Activated CD4-positive, CD25-positive, alpha-beta regulatory T cell treated with anti-CD3 and anti-CD28 coated beads, Interleukin-2, amount 50 U/mL, for 72 hours (primary cell): Measurements from ENCODE around the gene CSNK1E.
A peak's percentile ranks its signal among the peaks of the same experiment; 100 is the strongest.

ENCODE experiments used
- DNase-seq: peaks from one replicate; pipeline ENCODE4 v3.0.0; 2021

Gene CSNK1E

GRCh38 chr22:38272373-38273134, 44.7 kb downstream of the CSNK1E start, which contains the start of gene TMEM184B:
Gene TMEM184B, minus strand, starts transcription at chr22:38273010. Its CDS starts 25,049 bp downstream, at chr22:38247961.
- DNase-seq, result peak; percentile 86

GRCh38 chr22:38271927-38272372, 45.3 kb downstream of the CSNK1E start:
- no peak for DNase-seq

- no peak for DNase-seq
Observed at GRCh38 chr22:38271101-38271500, 46.1 kb downstream of the CSNK1E start.

GRCh38 chr22:38270091-38270992, 46.9 kb downstream of the CSNK1E start:
- DNase-seq, result no peak

- DNase-seq, result no peak
Observed at GRCh38 chr22:38269466-38269865, 47.8 kb downstream of the CSNK1E start.

- no peak for DNase-seq
Observed at GRCh38 chr22:38267086-38267485, 50.1 kb downstream of the CSNK1E start.

- no peak for DNase-seq
Observed at GRCh38 chr22:38266120-38266519, 51.1 kb downstream of the CSNK1E start.

GRCh38 chr22:38264322-38264843, 52.9 kb downstream of the CSNK1E start:
- DNase-seq, result no peak

- DNase-seq, result peak; percentile 50
Observed at GRCh38 chr22:38262051-38262795, 55.0 kb downstream of the CSNK1E start.

- no peak for DNase-seq
Observed at GRCh38 chr22:38260761-38261681, 56.2 kb downstream of the CSNK1E start.

- no peak for DNase-seq
Observed at GRCh38 chr22:38259370-38259769, 57.9 kb downstream of the CSNK1E start.

GRCh38 chr22:38258895-38259294, 58.3 kb downstream of the CSNK1E start:
- DNase-seq, result no peak

- DNase-seq, result no peak
Observed at GRCh38 chr22:38257650-38258250, 59.5 kb downstream of the CSNK1E start.

GRCh38 chr22:38257181-38257580, 60.1 kb downstream of the CSNK1E start:
- no peak for DNase-seq

- no peak for DNase-seq
Observed at GRCh38 chr22:38255697-38256096, 61.5 kb downstream of the CSNK1E start.

- no peak for DNase-seq
Observed at GRCh38 chr22:38251341-38251692, 65.9 kb downstream of the CSNK1E start.

- DNase-seq, result no peak
Observed at GRCh38 chr22:38250643-38251340, 66.4 kb downstream of the CSNK1E start.

GRCh38 chr22:38249803-38250642, 67.2 kb downstream of the CSNK1E start:
- DNase-seq, result no peak

- DNase-seq, result no peak
Observed at GRCh38 chr22:38249301-38249700, 67.9 kb downstream of the CSNK1E start.

- DNase-seq, result no peak
Observed at GRCh38 chr22:38248280-38248679, 69.0 kb downstream of the CSNK1E start.
